ENCODE results near the gene DNMT3A. TPM values are rescaled to one million over a fixed set of nuclear protein-coding genes. Genes with fewer than 3 reads are reported as not detected.

The DNMT3A gene
- total RNA-seq, 2 donors from 2014 or later: 17.7 to 24.3 TPM

- Histone ChIP-seq H3K36me3 (no peaks in the 10 kb centered on the region), H3K27ac (peak overlapping the region in 1 of 2 donors; percentile 5), H3K27me3 (replicated peaks; ENCODE audit: insufficient read depth) (no peaks in the 10 kb centered on the region), H3K4me3 (peak overlapping the region; percentile 65), H3K4me1 (ENCODE audit: control insufficient read depth in 1 of 2, low read depth in 2 of 2) (peaks cover 0 to 4% of the 10 kb centered on the region in 2 donors), H3K9me3 (no peaks in the 10 kb centered on the region)
- TF ChIP-seq, protein P1, sequence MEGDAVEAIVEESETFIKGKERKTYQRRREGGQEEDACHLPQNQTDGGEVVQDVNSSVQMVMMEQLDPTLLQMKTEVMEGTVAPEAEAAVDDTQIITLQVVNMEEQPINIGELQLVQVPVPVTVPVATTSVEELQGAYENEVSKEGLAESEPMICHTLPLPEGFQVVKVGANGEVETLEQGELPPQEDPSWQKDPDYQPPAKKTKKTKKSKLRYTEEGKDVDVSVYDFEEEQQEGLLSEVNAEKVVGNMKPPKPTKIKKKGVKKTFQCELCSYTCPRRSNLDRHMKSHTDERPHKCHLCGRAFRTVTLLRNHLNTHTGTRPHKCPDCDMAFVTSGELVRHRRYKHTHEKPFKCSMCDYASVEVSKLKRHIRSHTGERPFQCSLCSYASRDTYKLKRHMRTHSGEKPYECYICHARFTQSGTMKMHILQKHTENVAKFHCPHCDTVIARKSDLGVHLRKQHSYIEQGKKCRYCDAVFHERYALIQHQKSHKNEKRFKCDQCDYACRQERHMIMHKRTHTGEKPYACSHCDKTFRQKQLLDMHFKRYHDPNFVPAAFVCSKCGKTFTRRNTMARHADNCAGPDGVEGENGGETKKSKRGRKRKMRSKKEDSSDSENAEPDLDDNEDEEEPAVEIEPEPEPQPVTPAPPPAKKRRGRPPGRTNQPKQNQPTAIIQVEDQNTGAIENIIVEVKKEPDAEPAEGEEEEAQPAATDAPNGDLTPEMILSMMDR (IDR thresholded peaks at IDR 0.05): peak; percentile 97
- DNase-seq (ENCODE audit: low spot score) (peak; percentile 77), ATAC-seq (ENCODE audit: insufficient number of reproducible peaks, low FRiP score, low read depth) (peak; percentile 98)
Observed at GRCh38 chr2:25362049-25362433, 20.3 kb upstream of the DNMT3A start.

DNA sequence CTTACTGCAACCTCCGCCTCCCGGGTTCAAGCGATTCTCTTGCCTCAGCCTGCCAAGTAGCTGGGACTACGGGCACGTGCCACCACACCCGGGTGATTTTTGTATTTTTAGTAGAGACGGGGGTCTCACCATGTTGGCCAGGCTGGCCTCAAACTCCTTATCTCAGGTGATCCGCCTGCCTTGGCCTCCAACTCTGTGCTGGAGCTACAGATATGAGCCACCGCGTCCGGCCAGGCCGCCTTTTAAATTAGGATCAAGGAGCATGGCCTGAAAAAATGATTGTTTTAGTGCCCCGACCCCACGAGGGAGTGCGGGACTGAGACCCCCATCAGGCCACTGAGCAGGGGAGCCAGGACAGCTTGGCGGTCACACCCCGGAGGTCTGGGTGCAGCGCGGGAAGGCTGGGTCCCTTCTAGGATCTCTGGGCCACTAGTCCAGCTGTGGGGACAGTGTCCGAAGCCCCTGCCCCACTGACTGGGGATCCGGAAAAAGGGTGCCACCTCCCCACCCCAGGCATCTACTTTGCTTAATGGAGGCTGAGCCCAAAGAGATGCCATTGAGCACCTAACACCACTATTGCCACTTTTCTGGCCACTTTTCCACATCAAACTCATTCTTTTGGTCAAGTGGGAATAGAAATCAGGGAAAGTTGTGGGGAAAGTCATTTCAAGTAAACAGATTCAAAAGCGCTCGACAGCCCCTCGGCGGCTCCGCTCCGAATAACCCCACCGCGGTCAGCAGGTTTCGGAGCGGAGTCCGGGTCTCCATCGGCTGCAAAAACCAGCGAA is 19.7 kb upstream of the DNMT3A start:
- Histone ChIP-seq H3K9me3 (no peaks in the 10 kb centered on the region), H3K27ac (no peak overlapping the region), H3K4me3 (peak overlapping the region; percentile 65)

GRCh38 chr2:25358836-25359235 is 17.1 kb upstream of the DNMT3A start:
- TF ChIP-seq, protein P1 (IDR thresholded peaks at IDR 0.05): no peak
- no peak overlapping the region for H3K27ac ChIP-seq
- H3K4me3 ChIP-seq: no peak overlapping the region
- H3K9me3 ChIP-seq: no peaks in the 10 kb centered on the region
- H3K36me3 ChIP-seq: no peaks in the 10 kb centered on the region
- ATAC-seq (ENCODE audit: insufficient number of reproducible peaks, low FRiP score, low read depth) (no peak), DNase-seq (ENCODE audit: low spot score) (no peak)
- peaks cover 0 to 4% of the 10 kb centered on the region in 2 donors for H3K4me1 ChIP-seq (ENCODE audit: control insufficient read depth in 1 of 2, low read depth in 2 of 2)
- no peaks in the 10 kb centered on the region for H3K27me3 ChIP-seq (replicated peaks; ENCODE audit: insufficient read depth)

More for the DNA sequence above, 19.7 kb upstream of the DNMT3A start:
- DNase-seq (ENCODE audit: low spot score): no peak
- Histone ChIP-seq H3K27me3 (replicated peaks; ENCODE audit: insufficient read depth) (no peaks in the 10 kb centered on the region), H3K36me3 (no peaks in the 10 kb centered on the region), H3K4me1 (ENCODE audit: control insufficient read depth in 1 of 2, low read depth in 2 of 2) (peaks cover 0 to 4% of the 10 kb centered on the region in 2 donors)
- no peak for ATAC-seq (ENCODE audit: insufficient number of reproducible peaks, low FRiP score, low read depth)
- TF ChIP-seq, protein P1 (IDR thresholded peaks at IDR 0.05): no peak

DNA sequence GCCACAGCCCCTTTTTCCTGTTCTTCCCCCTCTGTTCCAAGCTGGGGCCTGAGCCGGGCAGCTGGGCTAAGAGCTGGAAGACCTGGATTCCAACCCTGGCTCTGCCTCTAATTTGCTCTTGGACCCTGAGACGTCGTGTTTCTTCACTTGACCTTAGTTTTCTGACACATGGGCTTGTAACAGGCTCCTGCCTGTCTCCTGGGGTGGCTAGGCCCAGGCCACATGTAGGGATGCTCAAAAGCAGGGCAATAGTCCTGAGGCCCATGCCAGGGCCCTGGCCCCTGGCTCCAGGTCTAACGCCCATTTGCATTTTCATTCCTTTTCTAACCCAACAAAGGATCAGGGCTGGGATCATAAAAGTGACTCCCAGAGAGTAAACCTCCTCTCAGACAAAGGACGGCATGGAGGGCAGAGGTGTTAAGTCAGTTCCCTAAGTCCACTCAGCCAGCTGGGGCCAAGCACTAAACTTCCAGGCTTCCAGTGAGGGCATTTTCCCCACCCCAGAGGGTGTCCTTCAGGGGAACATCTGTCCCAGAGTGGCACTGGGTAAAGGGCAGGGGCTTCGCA is 16.6 kb upstream of the DNMT3A start:
- peaks cover 0 to 4% of the 10 kb centered on the region in 2 donors for H3K4me1 ChIP-seq (ENCODE audit: control insufficient read depth in 1 of 2, low read depth in 2 of 2)
- H3K27me3 ChIP-seq (replicated peaks; ENCODE audit: insufficient read depth): no peaks in the 10 kb centered on the region
- H3K4me3 ChIP-seq: no peak overlapping the region
- no peak overlapping the region for H3K27ac ChIP-seq
- TF ChIP-seq, protein P1 (IDR thresholded peaks at IDR 0.05): no peak
- no peak for ATAC-seq (ENCODE audit: insufficient number of reproducible peaks, low FRiP score, low read depth)
- no peaks in the 10 kb centered on the region for H3K36me3 ChIP-seq
- no peak for DNase-seq (ENCODE audit: low spot score)
- H3K9me3 ChIP-seq: no peaks in the 10 kb centered on the region

GRCh38 chr2:25356088-25356487 is 14.4 kb upstream of the DNMT3A start:
- Histone ChIP-seq H3K36me3 (no peaks in the 10 kb centered on the region), H3K9me3 (no peaks in the 10 kb centered on the region), H3K4me3 (no peak overlapping the region), H3K4me1 (ENCODE audit: control insufficient read depth in 1 of 2, low read depth in 2 of 2) (no peaks in the 10 kb centered on the region), H3K27ac (no peak overlapping the region), H3K27me3 (replicated peaks; ENCODE audit: insufficient read depth) (no peaks in the 10 kb centered on the region)
- ATAC-seq (ENCODE audit: insufficient number of reproducible peaks, low FRiP score, low read depth): no peak
- TF ChIP-seq, protein P1 (IDR thresholded peaks at IDR 0.05): no peak
- DNase-seq (ENCODE audit: low spot score): no peak

Data from thoracic aorta (tissue), 2 donors.